AG04449 (cell line): ENCODE results near the gene URGCP.
"Not testable (repeated sequence)": the region's sequence is repeated elsewhere in the genome, so short reads cannot be mapped to it uniquely, and the experiment has no call there.

ENCODE experiments used
- CTCF ChIA-PET: fragments of 350-600 bp; formaldehyde crosslinking; extraction: SDS; loops from one replicate; lab custom pipeline; 2021; ENCODE audit warnings: antibody characterized with exemption; lab: Yijun Ruan, JAX
- POLR2A ChIA-PET: fragments of 400-600, 350-600 bp; formaldehyde crosslinking; extraction: SDS; loops from one replicate; lab custom pipeline; 2020; ENCODE audit warnings: antibody characterized with exemption, inconsistent platforms; lab: Yijun Ruan, JAX
- DNase-seq: peaks from one replicate; pipeline ENCODE4 v3.0.0-alpha.2; 2010; ENCODE audit warnings: low read depth, low spot score
- H3K4me3 ChIP-seq: 2 replicates; pipeline ENCODE4 v1.5.1; 2011; ENCODE audit warnings: low read depth, mild to moderate bottlenecking, control low read depth, low read length
- TF ChIP-seq, protein P1 (sequence below): IDR thresholded peaks from one replicate; pipeline ENCODE4 v1.5.1; 2011; ENCODE audit warnings: mild to moderate bottlenecking, moderate library complexity, low read length, control low read depth, inconsistent platforms; ENCODE audit not compliant: insufficient read depth; ENCODE audit errors: missing control alignments

Gene URGCP

GRCh38 chr7:43905956-43906330 is 453 bp downstream of the URGCP start:
- ChIA-PET POLR2A (interaction anchor here (1.2 kb wide), 1 partner anchor 37 kb away, joined by 3 read pairs; the partner anchor contains the start of gene MRPS24), CTCF (interaction anchor here (1.0 to 1.7 kb wide), 2 partner anchors 12 to 13 kb away, joined by 3 to 6 read pairs; no protein-coding TSS in a partner anchor)
- TF ChIP-seq, protein P1, sequence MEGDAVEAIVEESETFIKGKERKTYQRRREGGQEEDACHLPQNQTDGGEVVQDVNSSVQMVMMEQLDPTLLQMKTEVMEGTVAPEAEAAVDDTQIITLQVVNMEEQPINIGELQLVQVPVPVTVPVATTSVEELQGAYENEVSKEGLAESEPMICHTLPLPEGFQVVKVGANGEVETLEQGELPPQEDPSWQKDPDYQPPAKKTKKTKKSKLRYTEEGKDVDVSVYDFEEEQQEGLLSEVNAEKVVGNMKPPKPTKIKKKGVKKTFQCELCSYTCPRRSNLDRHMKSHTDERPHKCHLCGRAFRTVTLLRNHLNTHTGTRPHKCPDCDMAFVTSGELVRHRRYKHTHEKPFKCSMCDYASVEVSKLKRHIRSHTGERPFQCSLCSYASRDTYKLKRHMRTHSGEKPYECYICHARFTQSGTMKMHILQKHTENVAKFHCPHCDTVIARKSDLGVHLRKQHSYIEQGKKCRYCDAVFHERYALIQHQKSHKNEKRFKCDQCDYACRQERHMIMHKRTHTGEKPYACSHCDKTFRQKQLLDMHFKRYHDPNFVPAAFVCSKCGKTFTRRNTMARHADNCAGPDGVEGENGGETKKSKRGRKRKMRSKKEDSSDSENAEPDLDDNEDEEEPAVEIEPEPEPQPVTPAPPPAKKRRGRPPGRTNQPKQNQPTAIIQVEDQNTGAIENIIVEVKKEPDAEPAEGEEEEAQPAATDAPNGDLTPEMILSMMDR: no peak

DNA sequence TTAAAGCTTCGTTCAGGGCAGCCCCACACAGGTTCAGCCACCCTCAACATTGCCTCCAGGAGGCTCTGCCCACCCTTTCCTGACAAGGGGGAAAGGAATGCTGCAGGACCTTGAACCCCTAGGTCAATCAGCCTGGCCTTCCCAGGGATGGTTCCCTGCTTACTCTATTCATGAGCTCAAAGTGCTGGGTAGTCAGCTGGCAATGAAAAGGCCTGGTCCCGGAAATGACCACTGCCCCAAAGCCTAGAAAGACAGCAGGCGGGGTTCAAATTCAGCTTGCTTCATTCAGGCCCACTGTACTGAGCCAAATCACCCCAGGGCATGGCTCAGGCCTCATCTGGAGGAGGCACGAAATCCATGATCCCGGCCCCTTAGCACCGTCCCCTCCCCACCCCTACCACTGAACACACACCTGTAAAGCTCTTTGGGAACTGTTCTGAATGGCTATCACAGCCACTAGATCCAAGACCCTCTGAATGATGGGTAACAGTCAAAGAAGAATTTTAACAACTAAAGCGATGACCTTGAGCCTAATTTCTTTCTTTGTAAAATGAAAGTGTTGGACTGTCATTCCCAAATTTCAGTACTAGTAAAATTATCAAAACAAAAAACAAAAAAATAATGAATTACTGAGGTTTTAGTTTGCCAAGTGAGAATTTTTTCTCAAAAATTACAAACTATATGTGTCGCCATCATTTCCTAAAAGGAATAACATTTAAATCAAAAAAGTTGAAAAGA is 1.0 kb downstream of the URGCP start:
- no peak for DNase-seq
- ChIA-PET CTCF (interaction anchor here (0.6 to 1.7 kb wide), 3 partner anchors 11 to 26 kb away, joined by 3 to 6 read pairs (median 4); no protein-coding TSS in a partner anchor), POLR2A (interaction anchor here (1.2 kb wide), 1 partner anchor 36 kb away, joined by 3 read pairs; the partner anchor contains the start of gene MRPS24)
- peak overlapping the region; percentile 71 for H3K4me3 ChIP-seq
- TF ChIP-seq, protein P1: no peak

More at GRCh38 chr7:43905956-43906330, 453 bp downstream of the URGCP start:
- DNase-seq: no peak
- peak overlapping the region; percentile 71 for H3K4me3 ChIP-seq

DNA sequence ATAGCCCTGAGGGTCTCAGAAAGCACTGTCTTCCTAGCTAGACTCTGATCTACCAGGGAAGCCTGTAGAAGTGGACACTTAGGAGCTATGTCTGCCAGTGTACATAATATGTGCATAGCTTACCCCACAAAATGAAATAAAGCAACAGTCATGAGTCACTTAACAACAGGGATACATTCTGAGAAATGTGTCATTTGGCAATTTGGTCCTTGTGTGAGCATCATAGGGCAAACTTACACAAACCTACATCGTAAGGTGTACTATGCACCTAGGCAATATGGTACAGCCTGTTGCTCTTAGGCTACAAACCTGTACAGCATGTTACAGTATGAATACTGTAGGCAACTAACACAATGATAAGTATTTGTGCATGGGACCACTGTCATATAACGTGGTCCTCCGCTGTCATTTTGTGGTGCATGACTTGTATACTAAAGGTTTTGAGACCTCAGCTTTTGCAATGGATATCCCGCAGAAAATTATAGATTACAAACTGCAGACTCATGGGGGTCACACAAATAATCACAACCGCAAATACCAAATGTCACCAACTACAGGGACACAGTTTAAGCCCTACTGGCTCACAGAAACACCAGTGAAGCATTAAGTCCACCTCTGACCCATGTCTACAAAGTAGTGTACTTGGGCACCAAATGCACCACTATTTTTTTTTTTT is 1.7 kb downstream of the URGCP start:
- TF ChIP-seq, protein P1: no peak
- DNase-seq: no peak
- H3K4me3 ChIP-seq: no peak overlapping the region
- ChIA-PET CTCF (interaction anchor here (0.6 to 1.7 kb wide), 4 partner anchors 11 to 25 kb away, joined by 3 to 6 read pairs (median 4); no protein-coding TSS in a partner anchor), POLR2A (interaction anchor here (1.2 kb wide), 1 partner anchor 35 kb away, joined by 3 read pairs; the partner anchor contains the start of gene MRPS24)

DNA sequence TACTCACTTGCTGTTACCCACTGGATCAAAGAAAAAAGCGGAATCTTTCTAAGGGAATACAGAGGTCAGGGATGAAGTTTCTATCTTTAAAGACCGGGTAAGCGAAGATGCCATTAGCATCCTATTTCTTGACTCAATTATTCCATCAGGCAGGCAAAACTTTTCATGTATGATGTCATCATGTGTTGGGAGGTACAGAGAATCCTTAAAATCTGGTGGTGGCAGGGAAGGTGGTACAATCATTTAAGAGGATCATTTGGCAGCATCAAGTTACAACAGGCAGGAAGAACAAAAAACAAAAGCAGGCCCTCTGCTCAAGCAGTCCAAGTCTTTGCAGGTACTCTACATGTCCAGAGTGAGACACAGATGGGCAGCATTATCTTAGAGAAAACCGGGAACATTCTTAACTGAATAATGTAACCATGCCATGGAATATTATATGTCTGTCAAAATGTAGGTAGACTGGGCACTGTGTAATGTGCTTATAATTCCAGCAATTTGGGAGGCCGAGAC is 3.8 kb downstream of the URGCP start:
- ChIA-PET CTCF (interaction anchor here (1.4 kb wide), 1 partner anchor 8 kb away, joined by 5 read pairs; no protein-coding TSS in a partner anchor), POLR2A (no interaction called here)
- no peak overlapping the region for H3K4me3 ChIP-seq
- DNase-seq: no peak
- TF ChIP-seq, protein P1: no peak

DNA sequence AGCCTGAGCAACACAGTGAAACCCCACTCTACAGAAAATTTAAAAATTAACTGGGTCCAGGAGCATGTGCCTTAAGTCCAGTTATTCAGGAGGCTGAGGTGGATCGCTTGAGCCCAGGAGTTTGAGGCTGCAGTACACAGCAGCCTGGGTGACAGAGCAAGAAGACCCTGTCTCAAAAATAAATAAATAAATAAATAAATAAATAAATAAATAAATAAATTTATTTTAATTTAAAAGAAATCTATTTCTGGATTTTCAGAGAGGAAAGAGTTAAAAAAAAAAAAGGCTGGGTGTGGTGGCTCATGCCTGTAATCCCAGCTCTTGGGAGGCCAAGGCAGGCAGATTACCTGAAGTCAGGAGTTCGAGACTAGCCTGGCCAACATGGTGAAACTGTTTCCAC is 7.8 kb downstream of the URGCP start:
- DNase-seq, CTCF ChIA-PET, POLR2A ChIA-PET, H3K4me3 ChIP-seq: not testable (repeated sequence)

GRCh38 chr7:43895847-43896415 is 10.5 kb downstream of the URGCP start:
- H3K4me3 ChIP-seq: no peak overlapping the region
- ChIA-PET CTCF (interaction anchor here (0.6 kb wide), 1 partner anchor 9 kb away, joined by 3 read pairs; no protein-coding TSS in a partner anchor), POLR2A (no interaction called here)
- DNase-seq: no peak
- TF ChIP-seq, protein P1: no peak
